WTC11 (cell line): ENCODE measurements around the gene SERPINB6.

ENCODE experiments used
- ATF1 ChIP-seq: sonication (generic); formaldehyde crosslinking; IDR thresholded peaks from 2 replicates; pipeline ENCODE4 v1.8.1; 2023; ENCODE audit warnings: mild to moderate bottlenecking, moderate library complexity, missing genetic modification reagents
- E2F5 ChIP-seq: sonication (generic); formaldehyde crosslinking; IDR thresholded peaks from 2 replicates; pipeline ENCODE4 v1.8.1; 2022; ENCODE audit warnings: mild to moderate bottlenecking, moderate library complexity, missing genetic modification reagents
- ELF4 ChIP-seq: sonication (generic); formaldehyde crosslinking; IDR thresholded peaks from 2 replicates; pipeline ENCODE4 v1.8.1; 2022; ENCODE audit warnings: low read depth, mild to moderate bottlenecking, moderate library complexity, missing genetic modification reagents
- ETV6 ChIP-seq: sonication (generic); formaldehyde crosslinking; IDR thresholded peaks from 2 replicates; pipeline ENCODE4 v1.8.1; 2022; ENCODE audit warnings: mild to moderate bottlenecking, missing genetic modification reagents
- IRF2 ChIP-seq: sonication (generic); formaldehyde crosslinking; IDR thresholded peaks from 2 replicates; pipeline ENCODE4 v1.8.0; 2022; ENCODE audit warnings: low read depth, missing genetic modification reagents, borderline replicate concordance
- JAZF1 ChIP-seq: fragments of 250-450 bp; sonication (Bioruptor Pico); IDR thresholded peaks from 2 replicates; pipeline ENCODE4 v1.9.0; 2021; ENCODE audit warnings: moderate library complexity, mild to moderate bottlenecking, inconsistent platforms
- RELA ChIP-seq: sonication (generic); formaldehyde crosslinking; IDR thresholded peaks from 2 replicates; pipeline ENCODE4 v1.8.1; 2022; ENCODE audit warnings: missing genetic modification reagents, mild to moderate bottlenecking, borderline replicate concordance
- SMAD3 ChIP-seq: sonication (generic); formaldehyde crosslinking; IDR thresholded peaks from 2 replicates; pipeline ENCODE4 v1.8.0; 2022; ENCODE audit warnings: missing genetic modification reagents, mild to moderate bottlenecking, borderline replicate concordance
- TP53 ChIP-seq: sonication (generic); formaldehyde crosslinking; IDR thresholded peaks from 2 replicates; pipeline ENCODE4 v1.8.1; 2023; ENCODE audit warnings: mild to moderate bottlenecking, missing genetic modification reagents
- ZNF317 ChIP-seq: sonication (generic); formaldehyde crosslinking; IDR thresholded peaks from 2 replicates; pipeline ENCODE4 v1.8.1; 2023; ENCODE audit warnings: low read depth, mild to moderate bottlenecking, moderate library complexity, missing genetic modification reagents, borderline replicate concordance
- TF ChIP-seq, protein P1 (sequence below): sonication (generic); formaldehyde crosslinking; IDR thresholded peaks from 2 replicates; pipeline ENCODE4 v1.8.1; 2023; ENCODE audit warnings: mild to moderate bottlenecking, missing genetic modification reagents, borderline replicate concordance
- TF ChIP-seq, protein P2 (sequence below): fragments of 200-600 bp; IDR thresholded peaks from 2 replicates; pipeline ENCODE4 v1.8.0; 2022; ENCODE audit warnings: antibody characterized with exemption

DNA sequence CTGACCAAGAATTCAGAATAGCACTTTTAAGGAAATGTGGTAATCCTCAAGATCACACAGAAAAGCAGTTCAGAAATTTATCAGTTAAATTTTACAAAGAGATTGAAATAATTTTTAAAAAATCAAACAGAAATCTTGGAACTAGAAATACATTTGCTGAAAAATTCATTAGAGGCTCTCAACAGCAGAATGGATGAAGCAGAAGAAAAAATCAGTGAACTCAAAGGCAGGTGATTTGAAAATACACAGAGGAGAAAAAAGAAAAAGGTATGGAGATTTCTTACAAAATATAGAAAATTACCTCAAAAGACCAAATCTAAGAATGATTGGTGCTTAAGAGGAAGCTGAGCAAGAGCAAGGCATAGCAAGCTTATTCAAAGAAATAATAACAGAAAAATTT, 39.8 kb upstream of the SERPINB6 start:
- TF ChIP-seq, protein P1, sequence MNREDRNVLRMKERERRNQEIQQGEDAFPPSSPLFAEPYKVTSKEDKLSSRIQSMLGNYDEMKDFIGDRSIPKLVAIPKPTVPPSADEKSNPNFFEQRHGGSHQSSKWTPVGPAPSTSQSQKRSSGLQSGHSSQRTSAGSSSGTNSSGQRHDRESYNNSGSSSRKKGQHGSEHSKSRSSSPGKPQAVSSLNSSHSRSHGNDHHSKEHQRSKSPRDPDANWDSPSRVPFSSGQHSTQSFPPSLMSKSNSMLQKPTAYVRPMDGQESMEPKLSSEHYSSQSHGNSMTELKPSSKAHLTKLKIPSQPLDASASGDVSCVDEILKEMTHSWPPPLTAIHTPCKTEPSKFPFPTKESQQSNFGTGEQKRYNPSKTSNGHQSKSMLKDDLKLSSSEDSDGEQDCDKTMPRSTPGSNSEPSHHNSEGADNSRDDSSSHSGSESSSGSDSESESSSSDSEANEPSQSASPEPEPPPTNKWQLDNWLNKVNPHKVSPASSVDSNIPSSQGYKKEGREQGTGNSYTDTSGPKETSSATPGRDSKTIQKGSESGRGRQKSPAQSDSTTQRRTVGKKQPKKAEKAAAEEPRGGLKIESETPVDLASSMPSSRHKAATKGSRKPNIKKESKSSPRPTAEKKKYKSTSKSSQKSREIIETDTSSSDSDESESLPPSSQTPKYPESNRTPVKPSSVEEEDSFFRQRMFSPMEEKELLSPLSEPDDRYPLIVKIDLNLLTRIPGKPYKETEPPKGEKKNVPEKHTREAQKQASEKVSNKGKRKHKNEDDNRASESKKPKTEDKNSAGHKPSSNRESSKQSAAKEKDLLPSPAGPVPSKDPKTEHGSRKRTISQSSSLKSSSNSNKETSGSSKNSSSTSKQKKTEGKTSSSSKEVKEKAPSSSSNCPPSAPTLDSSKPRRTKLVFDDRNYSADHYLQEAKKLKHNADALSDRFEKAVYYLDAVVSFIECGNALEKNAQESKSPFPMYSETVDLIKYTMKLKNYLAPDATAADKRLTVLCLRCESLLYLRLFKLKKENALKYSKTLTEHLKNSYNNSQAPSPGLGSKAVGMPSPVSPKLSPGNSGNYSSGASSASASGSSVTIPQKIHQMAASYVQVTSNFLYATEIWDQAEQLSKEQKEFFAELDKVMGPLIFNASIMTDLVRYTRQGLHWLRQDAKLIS (CRISPR knock-in tag) = no peak
- TF ChIP-seq, protein P2, sequence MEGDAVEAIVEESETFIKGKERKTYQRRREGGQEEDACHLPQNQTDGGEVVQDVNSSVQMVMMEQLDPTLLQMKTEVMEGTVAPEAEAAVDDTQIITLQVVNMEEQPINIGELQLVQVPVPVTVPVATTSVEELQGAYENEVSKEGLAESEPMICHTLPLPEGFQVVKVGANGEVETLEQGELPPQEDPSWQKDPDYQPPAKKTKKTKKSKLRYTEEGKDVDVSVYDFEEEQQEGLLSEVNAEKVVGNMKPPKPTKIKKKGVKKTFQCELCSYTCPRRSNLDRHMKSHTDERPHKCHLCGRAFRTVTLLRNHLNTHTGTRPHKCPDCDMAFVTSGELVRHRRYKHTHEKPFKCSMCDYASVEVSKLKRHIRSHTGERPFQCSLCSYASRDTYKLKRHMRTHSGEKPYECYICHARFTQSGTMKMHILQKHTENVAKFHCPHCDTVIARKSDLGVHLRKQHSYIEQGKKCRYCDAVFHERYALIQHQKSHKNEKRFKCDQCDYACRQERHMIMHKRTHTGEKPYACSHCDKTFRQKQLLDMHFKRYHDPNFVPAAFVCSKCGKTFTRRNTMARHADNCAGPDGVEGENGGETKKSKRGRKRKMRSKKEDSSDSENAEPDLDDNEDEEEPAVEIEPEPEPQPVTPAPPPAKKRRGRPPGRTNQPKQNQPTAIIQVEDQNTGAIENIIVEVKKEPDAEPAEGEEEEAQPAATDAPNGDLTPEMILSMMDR = no peak
- TF ChIP-seq TP53 (CRISPR knock-in tag) (no peak), E2F5 (CRISPR knock-in tag) (no peak), ELF4 (CRISPR knock-in tag) (no peak), ZNF317 (CRISPR knock-in tag) (no peak), JAZF1 (CRISPR knock-in tag) (no peak), IRF2 (CRISPR knock-in tag) (no peak), ATF1 (CRISPR knock-in tag) (no peak), RELA (CRISPR knock-in tag) (no peak), SMAD3 (CRISPR knock-in tag) (no peak), ETV6 (no peak)
